ENCODE measurements around the gene DHX15.

DNA sequence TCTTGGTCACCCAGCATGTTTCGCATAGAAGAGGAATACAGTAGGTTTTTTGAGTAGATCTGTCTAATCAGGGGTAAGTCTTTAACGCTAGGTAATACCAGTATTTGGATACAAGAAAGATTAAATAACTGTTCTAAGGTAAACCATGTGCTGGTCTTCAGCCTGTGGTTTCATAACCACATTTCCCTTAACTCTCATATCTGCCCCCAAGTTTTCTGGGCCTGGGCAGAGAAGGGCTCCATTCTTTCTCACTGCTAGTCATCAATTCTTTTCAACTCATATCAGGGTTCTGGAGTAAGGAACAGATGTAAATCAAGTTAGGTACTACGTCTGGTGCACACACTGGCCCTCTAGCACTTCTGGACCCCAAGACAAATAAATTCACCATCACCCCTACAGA lies 49.0 kb downstream of the DHX15 start:
- TF ChIP-seq, protein P1, sequence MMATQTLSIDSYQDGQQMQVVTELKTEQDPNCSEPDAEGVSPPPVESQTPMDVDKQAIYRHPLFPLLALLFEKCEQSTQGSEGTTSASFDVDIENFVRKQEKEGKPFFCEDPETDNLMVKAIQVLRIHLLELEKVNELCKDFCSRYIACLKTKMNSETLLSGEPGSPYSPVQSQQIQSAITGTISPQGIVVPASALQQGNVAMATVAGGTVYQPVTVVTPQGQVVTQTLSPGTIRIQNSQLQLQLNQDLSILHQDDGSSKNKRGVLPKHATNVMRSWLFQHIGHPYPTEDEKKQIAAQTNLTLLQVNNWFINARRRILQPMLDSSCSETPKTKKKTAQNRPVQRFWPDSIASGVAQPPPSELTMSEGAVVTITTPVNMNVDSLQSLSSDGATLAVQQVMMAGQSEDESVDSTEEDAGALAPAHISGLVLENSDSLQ (IDR thresholded peaks at IDR 0.05), result no peak
- no peak for TF ChIP-seq JUND (IDR thresholded peaks at IDR 0.05; ENCODE audit: low read depth, low read length)
- no peak for TF ChIP-seq CBX5 (IDR thresholded peaks at IDR 0.05; ENCODE audit: low read depth)
- no peak for TF ChIP-seq ATF7 (IDR thresholded peaks at IDR 0.05; ENCODE audit: low read depth)
- no peak for TF ChIP-seq FOXK2 (IDR thresholded peaks at IDR 0.05)
- TF ChIP-seq IRF4 (IDR thresholded peaks at IDR 0.05; ENCODE audit: low read depth, low read length), result no peak
- no peak for TF ChIP-seq BHLHE40 (IDR thresholded peaks at IDR 0.05; ENCODE audit: borderline replicate concordance in 1 of 2, low read depth in 2 of 2, low read length in 1 of 2)
